Liver (tissue), 9 donors: ENCODE measurements around the gene LGI1. TPM values are rescaled to one million over a fixed set of nuclear protein-coding genes. Genes with fewer than 3 reads are reported as not detected.

Source experiments
- DNase-seq: peaks from one replicate; pipeline ENCODE4 v3.0.0-alpha.2; 2017; ENCODE audit warnings: low spot score
- H3K27ac ChIP-seq, 2 donors: one replicate each; pipeline ENCODE4 v1.7.0; 2013; ENCODE audit warnings: inconsistent platforms in 2 of 2, low read length in 2 of 2, control low read depth in 1 of 2, low read depth in 1 of 2, mild to moderate bottlenecking in 1 of 2
- H3K27me3 ChIP-seq, 4 donors: one replicate each; pipeline versions ENCODE4 v1.6.1 to v1.7.0; 2013; ENCODE audit warnings: low read length in 3 of 4, inconsistent platforms in 1 of 4, mild to moderate bottlenecking in 1 of 4, moderate library complexity in 1 of 4; ENCODE audit not compliant: control insufficient read depth in 4 of 4, insufficient read depth in 4 of 4
- H3K36me3 ChIP-seq, 4 donors: one replicate each; pipeline versions ENCODE4 v1.6.1 to v1.7.0; 2013; ENCODE audit warnings: low read length in 3 of 4, mild to moderate bottlenecking in 3 of 4, low read depth in 1 of 4, moderate library complexity in 1 of 4; ENCODE audit not compliant: control insufficient read depth in 4 of 4, insufficient read depth in 3 of 4
- H3K4me1 ChIP-seq, 4 donors: one replicate each; pipeline versions ENCODE4 v1.6.1 to v1.7.0; 2013; ENCODE audit warnings: low read length in 3 of 4, mild to moderate bottlenecking in 3 of 4, moderate library complexity in 1 of 4; ENCODE audit not compliant: control insufficient read depth in 4 of 4, insufficient read depth in 4 of 4
- H3K4me3 ChIP-seq, 3 donors: one replicate each; pipeline versions ENCODE4 v1.6.1 to v1.7.0; 2013; ENCODE audit warnings: low read length in 3 of 3, control low read depth in 1 of 3, low read depth in 1 of 3, mild to moderate bottlenecking in 1 of 3
- H3K9ac ChIP-seq, 2 donors: one replicate each; pipeline ENCODE4 v1.7.0; 2013; ENCODE audit warnings: low read length in 2 of 2, mild to moderate bottlenecking in 2 of 2, moderate library complexity in 2 of 2, control low read depth in 1 of 2, low read depth in 1 of 2
- H3K9me3 ChIP-seq, 4 donors: one replicate each; pipeline versions ENCODE4 v1.6.1 to v1.7.0; 2013; ENCODE audit warnings: low read length in 3 of 4; ENCODE audit not compliant: control insufficient read depth in 4 of 4
- EGR1 ChIP-seq, 2 donors: IDR thresholded peaks; 2 replicates each; pipeline ENCODE4 v1.6.1; 2016 to 2018; ENCODE audit warnings: antibody characterized with exemption in 2 of 2, low read depth in 2 of 2
- FOXA1 ChIP-seq: IDR thresholded peaks from 2 replicates; pipeline ENCODE4 v1.6.1; 2016; ENCODE audit warnings: antibody characterized with exemption
- FOXA2 ChIP-seq: IDR thresholded peaks from 2 replicates; pipeline ENCODE4 v1.6.1; 2016; ENCODE audit warnings: antibody characterized with exemption
- GABPA ChIP-seq, 2 donors: IDR thresholded peaks in 1 of 2; conservative IDR thresholded peaks in 1 of 2; 2 replicates each; pipeline ENCODE4 v1.6.1; 2016; ENCODE audit warnings: antibody characterized with exemption in 2 of 2, mild to moderate bottlenecking in 1 of 2, moderate library complexity in 1 of 2
- HNF4A ChIP-seq, 2 donors: conservative IDR thresholded peaks; 2 replicates each; pipeline ENCODE4 v1.6.1; 2016; ENCODE audit warnings: antibody characterized with exemption in 2 of 2, mild to moderate bottlenecking in 2 of 2
- HNF4G ChIP-seq: IDR thresholded peaks from 2 replicates; pipeline ENCODE4 v1.6.1; 2016; ENCODE audit warnings: antibody characterized with exemption
- JUND ChIP-seq, 2 donors: IDR thresholded peaks; 2 replicates each; pipeline ENCODE4 v1.6.1; 2016; ENCODE audit warnings: antibody characterized with exemption in 2 of 2
- NR2F2 ChIP-seq: IDR thresholded peaks from 2 replicates; pipeline ENCODE4 v1.6.1; 2016; ENCODE audit warnings: antibody characterized with exemption
- RAD21 ChIP-seq, 2 donors: IDR thresholded peaks; 2 replicates each; pipeline ENCODE4 v1.6.1; 2016; ENCODE audit warnings: antibody characterized with exemption in 2 of 2, mild to moderate bottlenecking in 2 of 2
- RXRA ChIP-seq, 2 donors: IDR thresholded peaks; 2 replicates each; pipeline ENCODE4 v1.6.1; 2017 to 2018; ENCODE audit warnings: antibody characterized with exemption in 2 of 2, mild to moderate bottlenecking in 1 of 2
- SP1 ChIP-seq: IDR thresholded peaks from 2 replicates; pipeline ENCODE4 v1.6.1; 2018; ENCODE audit warnings: antibody characterized with exemption, mild to moderate bottlenecking
- TAF1 ChIP-seq: conservative IDR thresholded peaks from 2 replicates; pipeline ENCODE4 v1.6.1; 2016; ENCODE audit warnings: antibody characterized with exemption, mild to moderate bottlenecking
- YY1 ChIP-seq: IDR thresholded peaks from 2 replicates; pipeline ENCODE4 v1.6.1; 2016; ENCODE audit warnings: antibody characterized with exemption, mild to moderate bottlenecking
- WGBS: extraction: QIAGEN DNeasy Blood & Tissue Kit; methylation state at CpG from one replicate; pipeline ENCODE4 v1.1.7; 2013; 5-methylcytosine and 5-hydroxymethylcytosine counted together
- polyA plus RNA-seq, 2 donors: library from polyadenylated mRNA; stranded (reverse) in 1 of 2; unstranded in 1 of 2; fragments of 200-250 nt in 1 of 2; fragments of >200 nt in 1 of 2; fragmentation: Nextera tagmentation in 1 of 2; extraction: Ambion mirVana in 1 of 2; gene quantifications; one replicate each; pipeline versions ENCODE4 v1.2.1 to v1.2.3, GENCODE V29; 2013 to 2015
- total RNA-seq, 2 donors: library from RNA; depleted of rRNA; stranded (reverse); fragments of >200 nt; gene quantifications; one replicate each; pipeline ENCODE4 v1.2.3, GENCODE V29; 2014
- TF ChIP-seq, protein P1 (sequence below): IDR thresholded peaks from 2 replicates; pipeline ENCODE4 v1.6.1; 2016; ENCODE audit warnings: antibody characterized with exemption
- TF ChIP-seq, protein P2 (sequence below): IDR thresholded peaks from 2 replicates; pipeline ENCODE4 v1.6.1; 2016; ENCODE audit warnings: antibody characterized with exemption, mild to moderate bottlenecking
- TF ChIP-seq, protein P3 (sequence below): IDR thresholded peaks from 2 replicates; pipeline ENCODE4 v1.6.1; 2016; ENCODE audit warnings: antibody characterized with exemption
- TF ChIP-seq, protein P4 (sequence below): fragments of 150-350 bp; IDR thresholded peaks from 2 replicates; pipeline ENCODE4 v1.5.1; 2017; ENCODE audit warnings: improper control_type of control experiment, low read depth, low read length; ENCODE audit not compliant: missing input control
- donor health status: healthy.
- donor health status: healthy.
- donor health status: healthy.
- donor health status: healthy.
- donor health status: healthy.

Gene LGI1
- total and polyA plus RNA-seq, 4 donors = 0.28 to 1.2 (median 1.1) TPM; not detected in 1

DNA sequence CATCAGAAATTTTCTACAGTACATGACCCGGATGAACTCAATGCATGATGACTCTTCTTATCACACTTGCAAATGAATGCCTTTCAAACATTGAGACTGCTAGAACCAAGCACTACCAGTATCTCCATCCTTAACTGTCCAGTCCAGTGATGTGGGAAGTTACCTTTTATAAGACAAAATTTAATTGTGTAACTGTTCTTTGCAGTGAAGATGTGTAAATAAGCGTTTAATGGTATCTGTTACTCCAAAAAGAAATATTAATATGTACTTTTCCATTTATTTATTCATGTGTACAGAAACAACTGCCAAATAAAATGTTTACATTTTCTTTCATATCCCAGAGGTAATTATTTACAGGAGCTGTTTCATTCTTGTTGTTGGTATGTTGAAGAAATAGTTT lies 40.1 kb downstream of the LGI1 start:
- 74% methylated on average over 2 of the region's 2 CpGs for WGBS
- TF ChIP-seq, protein P1, sequence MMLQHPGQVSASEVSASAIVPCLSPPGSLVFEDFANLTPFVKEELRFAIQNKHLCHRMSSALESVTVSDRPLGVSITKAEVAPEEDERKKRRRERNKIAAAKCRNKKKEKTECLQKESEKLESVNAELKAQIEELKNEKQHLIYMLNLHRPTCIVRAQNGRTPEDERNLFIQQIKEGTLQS = no peak
- no peak for DNase-seq

DNA sequence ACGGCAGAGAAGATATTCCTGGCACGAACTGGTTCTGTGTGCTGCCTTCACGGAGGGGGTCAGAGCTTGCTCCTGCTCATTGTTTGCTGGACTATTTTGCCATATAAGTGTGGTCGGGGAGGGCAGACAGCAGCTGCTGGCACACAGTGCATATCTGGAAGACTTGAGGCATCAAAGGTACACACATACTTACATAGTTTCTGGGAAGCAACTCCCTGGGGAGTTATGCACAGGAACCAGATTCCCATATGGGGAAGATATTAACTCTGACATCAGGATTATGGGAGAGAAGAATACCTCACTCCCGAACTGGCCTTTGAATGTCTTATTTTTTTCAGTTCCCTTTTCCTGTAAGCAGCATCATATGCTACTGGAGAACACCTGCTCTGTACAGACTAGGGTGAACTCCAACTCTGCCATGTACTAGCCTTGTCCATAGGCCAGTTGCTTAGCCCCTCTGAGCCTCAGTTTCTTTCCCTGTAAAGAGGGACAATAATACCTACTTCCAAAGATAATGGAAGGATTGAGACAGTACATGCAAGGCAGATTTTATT lies 41.5 kb downstream of the LGI1 start:
- no peaks in the 10 kb centered on the region for H3K9me3 ChIP-seq
- H3K27ac ChIP-seq = no peak overlapping the region
- H3K27me3 ChIP-seq = no peaks in the 10 kb centered on the region
- 82% methylated on average over 5 of the region's 5 CpGs for WGBS
- no peak for DNase-seq
- H3K4me3 ChIP-seq = no peak overlapping the region
- H3K9ac ChIP-seq = no peak overlapping the region
- H3K4me1 ChIP-seq = no peaks in the 10 kb centered on the region
- no peaks in the 10 kb centered on the region for H3K36me3 ChIP-seq
- TF ChIP-seq FOXA2 (no peak), SP1 (no peak), RAD21 (IDR thresholded peaks at IDR 0.05) (no peak), JUND (IDR thresholded peaks at IDR 0.05) (no peak), GABPA (IDR thresholded peaks at IDR 0.05 in 1 of 2, conservative IDR thresholded peaks at IDR 0.05 in 1 of 2) (no peak), RXRA (IDR thresholded peaks at IDR 0.05) (no peak), YY1 (no peak), EGR1 (IDR thresholded peaks at IDR 0.05; ENCODE audit: low read depth in 2 of 2) (no peak), HNF4A (conservative IDR thresholded peaks at IDR 0.05) (no peak), HNF4G (no peak), TAF1 (no peak), NR2F2 (no peak), FOXA1 (no peak)
- TF ChIP-seq, protein P2, sequence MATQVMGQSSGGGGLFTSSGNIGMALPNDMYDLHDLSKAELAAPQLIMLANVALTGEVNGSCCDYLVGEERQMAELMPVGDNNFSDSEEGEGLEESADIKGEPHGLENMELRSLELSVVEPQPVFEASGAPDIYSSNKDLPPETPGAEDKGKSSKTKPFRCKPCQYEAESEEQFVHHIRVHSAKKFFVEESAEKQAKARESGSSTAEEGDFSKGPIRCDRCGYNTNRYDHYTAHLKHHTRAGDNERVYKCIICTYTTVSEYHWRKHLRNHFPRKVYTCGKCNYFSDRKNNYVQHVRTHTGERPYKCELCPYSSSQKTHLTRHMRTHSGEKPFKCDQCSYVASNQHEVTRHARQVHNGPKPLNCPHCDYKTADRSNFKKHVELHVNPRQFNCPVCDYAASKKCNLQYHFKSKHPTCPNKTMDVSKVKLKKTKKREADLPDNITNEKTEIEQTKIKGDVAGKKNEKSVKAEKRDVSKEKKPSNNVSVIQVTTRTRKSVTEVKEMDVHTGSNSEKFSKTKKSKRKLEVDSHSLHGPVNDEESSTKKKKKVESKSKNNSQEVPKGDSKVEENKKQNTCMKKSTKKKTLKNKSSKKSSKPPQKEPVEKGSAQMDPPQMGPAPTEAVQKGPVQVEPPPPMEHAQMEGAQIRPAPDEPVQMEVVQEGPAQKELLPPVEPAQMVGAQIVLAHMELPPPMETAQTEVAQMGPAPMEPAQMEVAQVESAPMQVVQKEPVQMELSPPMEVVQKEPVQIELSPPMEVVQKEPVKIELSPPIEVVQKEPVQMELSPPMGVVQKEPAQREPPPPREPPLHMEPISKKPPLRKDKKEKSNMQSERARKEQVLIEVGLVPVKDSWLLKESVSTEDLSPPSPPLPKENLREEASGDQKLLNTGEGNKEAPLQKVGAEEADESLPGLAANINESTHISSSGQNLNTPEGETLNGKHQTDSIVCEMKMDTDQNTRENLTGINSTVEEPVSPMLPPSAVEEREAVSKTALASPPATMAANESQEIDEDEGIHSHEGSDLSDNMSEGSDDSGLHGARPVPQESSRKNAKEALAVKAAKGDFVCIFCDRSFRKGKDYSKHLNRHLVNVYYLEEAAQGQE = no peak
- TF ChIP-seq, protein P3, sequence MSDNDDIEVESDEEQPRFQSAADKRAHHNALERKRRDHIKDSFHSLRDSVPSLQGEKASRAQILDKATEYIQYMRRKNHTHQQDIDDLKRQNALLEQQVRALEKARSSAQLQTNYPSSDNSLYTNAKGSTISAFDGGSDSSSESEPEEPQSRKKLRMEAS = no peak
- TF ChIP-seq, protein P4, sequence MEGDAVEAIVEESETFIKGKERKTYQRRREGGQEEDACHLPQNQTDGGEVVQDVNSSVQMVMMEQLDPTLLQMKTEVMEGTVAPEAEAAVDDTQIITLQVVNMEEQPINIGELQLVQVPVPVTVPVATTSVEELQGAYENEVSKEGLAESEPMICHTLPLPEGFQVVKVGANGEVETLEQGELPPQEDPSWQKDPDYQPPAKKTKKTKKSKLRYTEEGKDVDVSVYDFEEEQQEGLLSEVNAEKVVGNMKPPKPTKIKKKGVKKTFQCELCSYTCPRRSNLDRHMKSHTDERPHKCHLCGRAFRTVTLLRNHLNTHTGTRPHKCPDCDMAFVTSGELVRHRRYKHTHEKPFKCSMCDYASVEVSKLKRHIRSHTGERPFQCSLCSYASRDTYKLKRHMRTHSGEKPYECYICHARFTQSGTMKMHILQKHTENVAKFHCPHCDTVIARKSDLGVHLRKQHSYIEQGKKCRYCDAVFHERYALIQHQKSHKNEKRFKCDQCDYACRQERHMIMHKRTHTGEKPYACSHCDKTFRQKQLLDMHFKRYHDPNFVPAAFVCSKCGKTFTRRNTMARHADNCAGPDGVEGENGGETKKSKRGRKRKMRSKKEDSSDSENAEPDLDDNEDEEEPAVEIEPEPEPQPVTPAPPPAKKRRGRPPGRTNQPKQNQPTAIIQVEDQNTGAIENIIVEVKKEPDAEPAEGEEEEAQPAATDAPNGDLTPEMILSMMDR = no peak

More for the DNA sequence above, 40.1 kb downstream of the LGI1 start:
- Histone ChIP-seq H3K27me3 (no peaks in the 10 kb centered on the region), H3K4me1 (no peaks in the 10 kb centered on the region), H3K36me3 (no peaks in the 10 kb centered on the region), H3K9me3 (no peaks in the 10 kb centered on the region), H3K27ac (no peak overlapping the region), H3K4me3 (no peak overlapping the region), H3K9ac (no peak overlapping the region)
